ENCODE results near the gene FOXI3. TPM values are rescaled to one million over a fixed set of nuclear protein-coding genes. Genes with fewer than 3 reads are reported as not detected.

Gene FOXI3
- total and polyA plus RNA-seq, 5 experiments from 2014 or later, result not detected

GRCh38 chr2:88458633-88459032, 6.1 kb upstream of the FOXI3 start:
- Mint-ChIP-seq H3K4me3 (no peak overlapping the region), H3K4me1 (no peaks in the 10 kb centered on the region)

GRCh38 chr2:88452980-88453582, 588 bp upstream of the FOXI3 start:
- DNase-seq (peak in 2 of 10 donors; percentile 6 to 7), ATAC-seq (no peak)
- H3K4me1 Mint-ChIP-seq, result peaks cover 7 to 14% (median 11%) of the 10 kb centered on the region in 4 donors
- POLR2A ChIA-PET, result no interaction called here
- H3K9me3 Mint-ChIP-seq, result peaks cover 0 to 7% (median 0%) of the 10 kb centered on the region in 9 donors
- peak overlapping the region in 1 of 10 donors; percentile 44 for H3K27ac Mint-ChIP-seq
- peaks cover 0 to 10% (median 3%) of the 10 kb centered on the region in 3 donors for H3K36me3 Mint-ChIP-seq
- peaks cover 31 to 73% (median 66%) of the 10 kb centered on the region in 5 donors for H3K27me3 Mint-ChIP-seq
- H3K4me3 Mint-ChIP-seq, result peak overlapping the region; percentile 66 to 87 (median 82)

More at GRCh38 chr2:88458633-88459032, 6.1 kb upstream of the FOXI3 start:
- Mint-ChIP-seq H3K9me3 (peaks cover 0 to 4% (median 0%) of the 10 kb centered on the region in 9 donors), H3K27ac (no peak overlapping the region), H3K36me3 (peaks cover 0 to 4% (median 0%) of the 10 kb centered on the region in 3 donors), H3K27me3 (peaks cover 17 to 61% (median 48%) of the 10 kb centered on the region in 5 donors)
- POLR2A ChIA-PET, result no interaction called here
- ATAC-seq (no peak), DNase-seq (no peak)

GRCh38 chr2:88451811-88452564, 505 bp downstream of the FOXI3 start:
- Mint-ChIP-seq H3K4me1 (peaks cover 7 to 14% (median 11%) of the 10 kb centered on the region in 4 donors), H3K27me3 (peaks cover 40 to 78% (median 65%) of the 10 kb centered on the region in 5 donors), H3K36me3 (peaks cover 0 to 10% (median 3%) of the 10 kb centered on the region in 3 donors), H3K4me3 (peak overlapping the region; percentile 63 to 84 (median 77)), H3K9me3 (peaks cover 0 to 7% (median 0%) of the 10 kb centered on the region in 9 donors), H3K27ac (no peak overlapping the region)
- peak; percentile 51 to 54 for ATAC-seq
- POLR2A ChIA-PET, result no interaction called here
- DNase-seq, result peak in 5 of 10 donors; percentile 4 to 20 (median 12)

- POLR2A ChIA-PET, result no interaction called here
- DNase-seq, result no peak
- H3K4me1 Mint-ChIP-seq, result peaks cover 7 to 14% (median 11%) of the 10 kb centered on the region in 4 donors
- peaks cover 0 to 7% (median 0%) of the 10 kb centered on the region in 9 donors for H3K9me3 Mint-ChIP-seq
- H3K27me3 Mint-ChIP-seq, result peaks cover 39 to 84% (median 65%) of the 10 kb centered on the region in 5 donors
- ATAC-seq, result no peak
- no peak overlapping the region for H3K27ac Mint-ChIP-seq
- H3K36me3 Mint-ChIP-seq, result peaks cover 0 to 10% (median 3%) of the 10 kb centered on the region in 3 donors
- peak overlapping the region; percentile 0 to 84 (median 77) for H3K4me3 Mint-ChIP-seq
Observed at GRCh38 chr2:88450925-88451810, 1.3 kb downstream of the FOXI3 start.

- POLR2A ChIA-PET, result no interaction called here
- Mint-ChIP-seq H3K27me3 (peaks cover 40 to 86% (median 59%) of the 10 kb centered on the region in 5 donors), H3K9me3 (peaks cover 0 to 7% (median 0%) of the 10 kb centered on the region in 9 donors), H3K4me3 (no peak overlapping the region), H3K4me1 (peaks cover 7 to 14% (median 11%) of the 10 kb centered on the region in 4 donors), H3K27ac (peak overlapping the region in 1 of 10 donors; percentile 38), H3K36me3 (peaks cover 0 to 10% (median 3%) of the 10 kb centered on the region in 3 donors)
- DNase-seq, result no peak
- ATAC-seq, result no peak
Observed at GRCh38 chr2:88450186-88450585, 2.3 kb downstream of the FOXI3 start.

- Mint-ChIP-seq H3K27me3 (peaks cover 38 to 68% (median 60%) of the 10 kb centered on the region in 5 donors), H3K9me3 (peaks cover 0 to 3% (median 0%) of the 10 kb centered on the region in 9 donors), H3K27ac (no peak overlapping the region), H3K4me1 (peaks cover 7 to 14% (median 10%) of the 10 kb centered on the region in 4 donors), H3K4me3 (no peak overlapping the region), H3K36me3 (peaks cover 0 to 5% (median 3%) of the 10 kb centered on the region in 3 donors)
- POLR2A ChIA-PET, result no interaction called here
- DNase-seq (no peak), ATAC-seq (no peak)
Observed at GRCh38 chr2:88448248-88448647, 4.2 kb downstream of the FOXI3 start.

- Mint-ChIP-seq H3K36me3 (peaks cover 0 to 4% (median 0%) of the 10 kb centered on the region in 3 donors), H3K9me3 (peaks cover 0 to 2% (median 0%) of the 10 kb centered on the region in 9 donors), H3K4me1 (peaks cover 0 to 2% (median 0%) of the 10 kb centered on the region in 4 donors), H3K27me3 (peaks cover 27 to 59% (median 38%) of the 10 kb centered on the region in 5 donors), H3K4me3 (no peak overlapping the region), H3K27ac (no peak overlapping the region)
- DNase-seq (no peak), ATAC-seq (no peak)
- POLR2A ChIA-PET, result no interaction called here
Observed at GRCh38 chr2:88443353-88443938, 9.0 kb downstream of the FOXI3 start.

- Mint-ChIP-seq H3K27me3 (peaks cover 17 to 51% (median 29%) of the 10 kb centered on the region in 5 donors), H3K4me3 (no peak overlapping the region), H3K36me3 (peaks cover 0 to 4% (median 0%) of the 10 kb centered on the region in 3 donors), H3K9me3 (peaks cover 0 to 2% (median 0%) of the 10 kb centered on the region in 9 donors), H3K4me1 (peaks cover 0 to 2% (median 0%) of the 10 kb centered on the region in 4 donors), H3K27ac (no peak overlapping the region)
- DNase-seq (no peak), ATAC-seq (no peak)
- POLR2A ChIA-PET, result no interaction called here
Observed at GRCh38 chr2:88442473-88442872, 10.0 kb downstream of the FOXI3 start.

- Mint-ChIP-seq H3K4me3 (no peak overlapping the region), H3K27ac (no peak overlapping the region), H3K9me3 (peaks cover 0 to 2% (median 0%) of the 10 kb centered on the region in 9 donors), H3K4me1 (peaks cover 0 to 2% (median 0%) of the 10 kb centered on the region in 4 donors), H3K36me3 (peaks cover 0 to 4% (median 0%) of the 10 kb centered on the region in 3 donors), H3K27me3 (peaks cover 15 to 51% (median 32%) of the 10 kb centered on the region in 5 donors)
- POLR2A ChIA-PET, result no interaction called here
- no peak for ATAC-seq
- no peak for DNase-seq
Observed at GRCh38 chr2:88442061-88442460, 10.4 kb downstream of the FOXI3 start.

- POLR2A ChIA-PET, result no interaction called here
- Mint-ChIP-seq H3K4me3 (no peak overlapping the region), H3K9me3 (peaks cover 0 to 15% (median 2%) of the 10 kb centered on the region in 9 donors), H3K4me1 (peaks cover 0 to 2% (median 0%) of the 10 kb centered on the region in 4 donors), H3K27ac (no peak overlapping the region), H3K36me3 (peaks cover 0 to 5% (median 4%) of the 10 kb centered on the region in 3 donors), H3K27me3 (peaks cover 10 to 51% (median 34%) of the 10 kb centered on the region in 5 donors)
- no peak for DNase-seq
- ATAC-seq, result no peak
Observed at GRCh38 chr2:88437010-88437409, 15.5 kb downstream of the FOXI3 start.

- Mint-ChIP-seq H3K9me3 (peaks cover 0 to 14% (median 4%) of the 10 kb centered on the region in 9 donors), H3K4me3 (no peak overlapping the region), H3K4me1 (no peaks in the 10 kb centered on the region), H3K27ac (no peak overlapping the region), H3K27me3 (peaks cover 0 to 8% (median 3%) of the 10 kb centered on the region in 5 donors), H3K36me3 (peaks cover 0 to 5% (median 0%) of the 10 kb centered on the region in 3 donors)
- POLR2A ChIA-PET, result no interaction called here
- DNase-seq (no peak), ATAC-seq (no peak)
Observed at GRCh38 chr2:88429929-88430328, 22.6 kb downstream of the FOXI3 start.

- no peak for DNase-seq
- Mint-ChIP-seq H3K4me3 (no peak overlapping the region), H3K36me3 (no peaks in the 10 kb centered on the region), H3K4me1 (no peaks in the 10 kb centered on the region), H3K27me3 (peaks cover 4 to 14% (median 8%) of the 10 kb centered on the region in 5 donors), H3K9me3 (peaks cover 0 to 2% (median 0%) of the 10 kb centered on the region in 9 donors), H3K27ac (no peak overlapping the region)
- POLR2A ChIA-PET, result no interaction called here
- ATAC-seq, result no peak
Observed at GRCh38 chr2:88423733-88424132, 28.8 kb downstream of the FOXI3 start.

Data from naive thymus-derived CD8-positive, alpha-beta T cell (primary cell).